GM23338 (cell line): Measurements from ENCODE around the gene CLEC17A. TPM values are rescaled to one million over a fixed set of nuclear protein-coding genes. Genes with fewer than 3 reads are reported as not detected.

Experiments used
- ATAC-seq: fragments of 200-7000 bp; cut with Tn5 transposase; 3 replicates; pipeline ENCODE4 v1.9.1; 2020
- DNase-seq: peaks from one replicate; pipeline ENCODE4 v3.0.0-alpha.2; 2015; ENCODE audit warnings: low spot score
- H2AFZ ChIP-seq: fragments of 200-600 bp; sonication (generic); 2 replicates; pipeline ENCODE4 v1.8.0; 2016; ENCODE audit warnings: antibody characterized with exemption, mild to moderate bottlenecking, moderate library complexity
- H3F3A ChIP-seq: fragments of 200-600 bp; sonication (generic); replicated peaks from 2 replicates; pipeline ENCODE4 v1.8.0; 2017; ENCODE audit warnings: antibody characterized with exemption, mixed run types, low read depth
- H3K27ac ChIP-seq: fragments of 200-600 bp; sonication (generic); 2 replicates; pipeline ENCODE4 v1.6.1; 2016; ENCODE audit warnings: low read depth
- H3K27me3 ChIP-seq: fragments of 200-600 bp; sonication (generic); 2 replicates; pipeline ENCODE4 v1.8.0; 2016; ENCODE audit warnings: mild to moderate bottlenecking, mixed run types, moderate library complexity; ENCODE audit not compliant: insufficient read depth
- H3K36me3 ChIP-seq: fragments of 200-600 bp; sonication (generic); 2 replicates; pipeline ENCODE4 v1.8.0; 2016; ENCODE audit warnings: mild to moderate bottlenecking; ENCODE audit not compliant: insufficient read depth
- H3K4me1 ChIP-seq: fragments of 200-600 bp; sonication (generic); 2 replicates; pipeline ENCODE4 v1.8.0; 2016; ENCODE audit warnings: mild to moderate bottlenecking, moderate library complexity; ENCODE audit not compliant: insufficient read depth
- H3K4me2 ChIP-seq: fragments of 200-600 bp; sonication (generic); 2 replicates; pipeline ENCODE4 v1.7.1; 2017; ENCODE audit warnings: mixed run types
- H3K4me3 ChIP-seq: fragments of 200-600 bp; sonication (generic); 2 replicates; pipeline ENCODE4 v1.6.1; 2016; ENCODE audit warnings: mixed run types
- H3K79me2 ChIP-seq: fragments of 200-600 bp; sonication (generic); replicated peaks from 2 replicates; pipeline ENCODE4 v1.8.0; 2017; ENCODE audit warnings: mild to moderate bottlenecking; ENCODE audit not compliant: insufficient read depth
- H3K9me2 ChIP-seq: fragments of 200-600 bp; sonication (generic); 2 replicates; pipeline ENCODE4 v1.8.0; 2017; ENCODE audit not compliant: insufficient read depth
- H4K20me1 ChIP-seq: fragments of 200-600 bp; sonication (generic); replicated peaks from 2 replicates; pipeline ENCODE4 v1.8.0; 2017; ENCODE audit warnings: mild to moderate bottlenecking; ENCODE audit not compliant: insufficient read depth
- H3K27ac Mint-ChIP-seq: 2 replicates; pipeline ENCODE4 v1.8.0; 2020; ENCODE audit warnings: inconsistent platforms, mild to moderate bottlenecking, moderate library complexity, mixed read lengths
- H3K27me3 Mint-ChIP-seq: 3 replicates; pipeline ENCODE4 v1.8.0; 2022; ENCODE audit warnings: low read depth, mild to moderate bottlenecking, moderate library complexity, mixed read lengths, inconsistent platforms; ENCODE audit not compliant: insufficient read depth, poor library complexity
- H3K36me3 Mint-ChIP-seq: 3 replicates; pipeline ENCODE4 v1.8.0; 2021; ENCODE audit warnings: low read depth, mild to moderate bottlenecking, inconsistent platforms, moderate library complexity, mixed read lengths
- H3K4me1 Mint-ChIP-seq: 3 replicates; pipeline ENCODE4 v1.8.0; 2020; ENCODE audit warnings: mild to moderate bottlenecking, inconsistent platforms, mixed read lengths
- H3K4me3 Mint-ChIP-seq: 3 replicates; pipeline ENCODE4 v1.8.0; 2021; ENCODE audit warnings: moderate library complexity, mild to moderate bottlenecking, inconsistent platforms, mixed read lengths
- H3K9me3 Mint-ChIP-seq: 3 replicates; pipeline ENCODE4 v1.8.0; 2020; ENCODE audit warnings: moderate library complexity, mild to moderate bottlenecking, inconsistent platforms, mixed read lengths
- REST ChIP-seq: IDR thresholded peaks from one replicate; pipeline ENCODE4 v1.6.1; 2018; ENCODE audit warnings: antibody characterized with exemption; ENCODE audit not compliant: unreplicated experiment
- ZNF331 ChIP-seq: fragments of 250-450 bp; sonication (Bioruptor Pico); IDR thresholded peaks from 2 replicates; pipeline ENCODE4 v1.5.0; 2020; ENCODE audit warnings: low read depth, mild to moderate bottlenecking, moderate library complexity
- ZNF462 ChIP-seq: fragments of 250-450 bp; sonication (Bioruptor Pico); IDR thresholded peaks from 2 replicates; pipeline ENCODE4 v1.5.0; 2020; ENCODE audit warnings: mild to moderate bottlenecking, moderate library complexity
- polyA plus RNA-seq: library from polyadenylated mRNA; unstranded; fragments of >200 nt; fragmentation: Nextera tagmentation; extraction: Ambion mirVana; gene quantifications from 2 replicates; pipeline ENCODE4 v1.2.1, GENCODE V29; 2016
- total RNA-seq: library from RNA; depleted of rRNA; stranded (reverse); fragments of >200 nt; shearing (Covaris generic); gene quantifications from 2 replicates; pipeline ENCODE4 v1.2.3, GENCODE V29; 2014

The CLEC17A gene
- total and polyA plus RNA-seq, 2 experiments from 2014 or later: 0.17 TPM; not detected in 1

- TF ChIP-seq ZNF462 (CRISPR knock-in tag): no peak
- no peak for TF ChIP-seq REST
Measured at GRCh38 chr19:14616407-14616806, 33.5 kb downstream of the CLEC17A start (continued).

GRCh38 chr19:14619404-14619803 is 36.5 kb downstream of the CLEC17A start:
- no peak overlapping the region for H3K4me3 Mint-ChIP-seq
- H3K36me3 Mint-ChIP-seq: peaks cover 12% of the 10 kb centered on the region
- no peaks in the 10 kb centered on the region for H3K79me2 ChIP-seq
- no peaks in the 10 kb centered on the region for H3K4me1 Mint-ChIP-seq
- H3K27me3 Mint-ChIP-seq: no peaks in the 10 kb centered on the region
- no peaks in the 10 kb centered on the region for H4K20me1 ChIP-seq
- no peaks in the 10 kb centered on the region for H3F3A ChIP-seq
- no peak overlapping the region for H3K4me2 ChIP-seq
- H3K9me3 Mint-ChIP-seq: peaks cover 73% of the 10 kb centered on the region
- no peak overlapping the region for H3K4me3 ChIP-seq
- H3K27ac ChIP-seq: no peak overlapping the region
- no peak overlapping the region for H3K27ac Mint-ChIP-seq
- DNase-seq: no peak
- H2AFZ ChIP-seq: no peak overlapping the region
- no peaks in the 10 kb centered on the region for H3K4me1 ChIP-seq
- H3K9me2 ChIP-seq: peaks cover 8% of the 10 kb centered on the region; the same call in 1 of the 2 replicates
- H3K36me3 ChIP-seq: no peaks in the 10 kb centered on the region
- ATAC-seq: no peak
- H3K27me3 ChIP-seq: no peaks in the 10 kb centered on the region
- TF ChIP-seq ZNF462 (CRISPR knock-in tag) (no peak), ZNF331 (CRISPR knock-in tag) (no peak)
